ENCODE results near the gene SPATA6.

SPATA6 gene

GRCh38 chr1:48471691-48472576 is at the start of gene SPATA6 (continued):
- TF ChIP-seq, protein P1, sequence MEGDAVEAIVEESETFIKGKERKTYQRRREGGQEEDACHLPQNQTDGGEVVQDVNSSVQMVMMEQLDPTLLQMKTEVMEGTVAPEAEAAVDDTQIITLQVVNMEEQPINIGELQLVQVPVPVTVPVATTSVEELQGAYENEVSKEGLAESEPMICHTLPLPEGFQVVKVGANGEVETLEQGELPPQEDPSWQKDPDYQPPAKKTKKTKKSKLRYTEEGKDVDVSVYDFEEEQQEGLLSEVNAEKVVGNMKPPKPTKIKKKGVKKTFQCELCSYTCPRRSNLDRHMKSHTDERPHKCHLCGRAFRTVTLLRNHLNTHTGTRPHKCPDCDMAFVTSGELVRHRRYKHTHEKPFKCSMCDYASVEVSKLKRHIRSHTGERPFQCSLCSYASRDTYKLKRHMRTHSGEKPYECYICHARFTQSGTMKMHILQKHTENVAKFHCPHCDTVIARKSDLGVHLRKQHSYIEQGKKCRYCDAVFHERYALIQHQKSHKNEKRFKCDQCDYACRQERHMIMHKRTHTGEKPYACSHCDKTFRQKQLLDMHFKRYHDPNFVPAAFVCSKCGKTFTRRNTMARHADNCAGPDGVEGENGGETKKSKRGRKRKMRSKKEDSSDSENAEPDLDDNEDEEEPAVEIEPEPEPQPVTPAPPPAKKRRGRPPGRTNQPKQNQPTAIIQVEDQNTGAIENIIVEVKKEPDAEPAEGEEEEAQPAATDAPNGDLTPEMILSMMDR (tag by site-specific recombination; IDR thresholded peaks at IDR 0.05): peak; percentile 51
- TF ChIP-seq KLF7 (tag by site-specific recombination; IDR thresholded peaks at IDR 0.05; ENCODE audit: borderline replicate concordance): peak; percentile 34; the same call in 1 of the 2 replicates
- peak; percentile 84 for TF ChIP-seq ZBTB8A (tag by site-specific recombination; IDR thresholded peaks at IDR 0.05)
- peak; percentile 88; the same call in 1 of the 2 replicates for TF ChIP-seq HIC1 (tag by site-specific recombination; IDR thresholded peaks at IDR 0.05)
- TF ChIP-seq, protein P2, sequence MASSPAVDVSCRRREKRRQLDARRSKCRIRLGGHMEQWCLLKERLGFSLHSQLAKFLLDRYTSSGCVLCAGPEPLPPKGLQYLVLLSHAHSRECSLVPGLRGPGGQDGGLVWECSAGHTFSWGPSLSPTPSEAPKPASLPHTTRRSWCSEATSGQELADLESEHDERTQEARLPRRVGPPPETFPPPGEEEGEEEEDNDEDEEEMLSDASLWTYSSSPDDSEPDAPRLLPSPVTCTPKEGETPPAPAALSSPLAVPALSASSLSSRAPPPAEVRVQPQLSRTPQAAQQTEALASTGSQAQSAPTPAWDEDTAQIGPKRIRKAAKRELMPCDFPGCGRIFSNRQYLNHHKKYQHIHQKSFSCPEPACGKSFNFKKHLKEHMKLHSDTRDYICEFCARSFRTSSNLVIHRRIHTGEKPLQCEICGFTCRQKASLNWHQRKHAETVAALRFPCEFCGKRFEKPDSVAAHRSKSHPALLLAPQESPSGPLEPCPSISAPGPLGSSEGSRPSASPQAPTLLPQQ (tag by site-specific recombination; IDR thresholded peaks at IDR 0.05): peak; percentile 49; the same call in 1 of the 2 replicates
- peak; percentile 81 for TF ChIP-seq ZNF600 (tag by site-specific recombination; IDR thresholded peaks at IDR 0.05)
- TF ChIP-seq ZNF16 (tag by site-specific recombination; IDR thresholded peaks at IDR 0.05; ENCODE audit: low read depth): no peak
- TF ChIP-seq ZNF398 (tag by site-specific recombination; IDR thresholded peaks at IDR 0.05): peak; percentile 60
- TF ChIP-seq OVOL3 (tag by site-specific recombination; IDR thresholded peaks at IDR 0.05): no peak
- TF ChIP-seq ZBTB11 (tag by site-specific recombination; conservative IDR thresholded peaks at IDR 0.05; ENCODE audit: low read depth): 0 out of 2 replicates have a peak, but pooled peaks have one; percentile 35
- peak; percentile 65; the same call in 1 of the 2 replicates for TF ChIP-seq PATZ1 (tag by site-specific recombination; IDR thresholded peaks at IDR 0.05)
- TF ChIP-seq GLIS2 (tag by site-specific recombination; IDR thresholded peaks at IDR 0.05): peak; percentile 83
- 0 out of 2 replicates have a peak, but pooled peaks have one; percentile 36 for TF ChIP-seq KLF8 (tag by site-specific recombination; IDR thresholded peaks at IDR 0.05)
- TF ChIP-seq ZNF660 (tag by site-specific recombination; IDR thresholded peaks at IDR 0.05): 0 out of 2 replicates have a peak, but pooled peaks have one; percentile 40
- peak; percentile 39; the same call in 1 of the 2 replicates for TF ChIP-seq ZXDB (tag by site-specific recombination; IDR thresholded peaks at IDR 0.05)
- peak; percentile 85 for TF ChIP-seq ZBTB20 (tag by site-specific recombination; IDR thresholded peaks at IDR 0.05)
- TF ChIP-seq, protein P3, sequence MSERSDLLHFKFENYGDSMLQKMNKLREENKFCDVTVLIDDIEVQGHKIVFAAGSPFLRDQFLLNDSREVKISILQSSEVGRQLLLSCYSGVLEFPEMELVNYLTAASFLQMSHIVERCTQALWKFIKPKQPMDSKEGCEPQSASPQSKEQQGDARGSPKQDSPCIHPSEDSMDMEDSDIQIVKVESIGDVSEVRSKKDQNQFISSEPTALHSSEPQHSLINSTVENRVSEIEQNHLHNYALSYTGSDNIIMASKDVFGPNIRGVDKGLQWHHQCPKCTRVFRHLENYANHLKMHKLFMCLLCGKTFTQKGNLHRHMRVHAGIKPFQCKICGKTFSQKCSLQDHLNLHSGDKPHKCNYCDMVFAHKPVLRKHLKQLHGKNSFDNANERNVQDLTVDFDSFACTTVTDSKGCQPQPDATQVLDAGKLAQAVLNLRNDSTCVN (tag by site-specific recombination; optimal IDR thresholded peaks at IDR 0.05): peak; percentile 77
- TF ChIP-seq TSHZ1 (tag by site-specific recombination; IDR thresholded peaks at IDR 0.05; ENCODE audit: borderline replicate concordance): peak; percentile 40; the same call in 1 of the 2 replicates
